WI38 (cell line): ENCODE data around the gene CCDC51.
"Not testable (repeated sequence)": the region's sequence is repeated elsewhere in the genome, so short reads cannot be mapped to it uniquely, and the experiment has no call there.

Source experiments
- H3K4me3 ChIP-seq: 2 replicates; pipeline ENCODE4 v1.5.1; 2011; ENCODE audit warnings: low read depth, mild to moderate bottlenecking, control low read depth, low read length
- CTCF ChIP-seq: IDR thresholded peaks from 2 replicates; pipeline ENCODE4 v1.5.1; 2012; ENCODE audit warnings: low read depth, mild to moderate bottlenecking, control low read depth, low read length

Gene CCDC51

GRCh38 chr3:48463703-48464102, 23.8 kb upstream of the CCDC51 start:
- TF ChIP-seq CTCF: no peak
- H3K4me3 ChIP-seq: no peak overlapping the region

GRCh38 chr3:48461767-48462166, 21.8 kb upstream of the CCDC51 start:
- H3K4me3 ChIP-seq: not testable (repeated sequence)

GRCh38 chr3:48460517-48460902, 20.6 kb upstream of the CCDC51 start:
- no peak for TF ChIP-seq CTCF
- no peak overlapping the region for H3K4me3 ChIP-seq

GRCh38 chr3:48459773-48460516, 20.0 kb upstream of the CCDC51 start:
- H3K4me3 ChIP-seq: no peak overlapping the region
- no peak for TF ChIP-seq CTCF

GRCh38 chr3:48459331-48459730, 19.4 kb upstream of the CCDC51 start:
- TF ChIP-seq CTCF: no peak

GRCh38 chr3:48456456-48456855, 16.5 kb upstream of the CCDC51 start:
- TF ChIP-seq CTCF: no peak
- H3K4me3 ChIP-seq: no peak overlapping the region

More at GRCh38 chr3:48459331-48459730, 19.4 kb upstream of the CCDC51 start:
- H3K4me3 ChIP-seq: no peak overlapping the region

- TF ChIP-seq CTCF: no peak
- H3K4me3 ChIP-seq: no peak overlapping the region
Measured at GRCh38 chr3:48451270-48451669, 11.4 kb upstream of the CCDC51 start.
